Stimulated activated CD8-positive, alpha-beta memory T cell treated with anti-CD3 and anti-CD28 coated beads, Interleukin-7, amount 100 ng/mL, for 48 hours (primary cell): ENCODE data around the gene MAML3.
A peak's percentile ranks its signal among the peaks of the same experiment; 100 is the strongest.

Source experiments
- DNase-seq, 2 donors: peaks; one replicate each; pipeline ENCODE4 v3.0.0-alpha.2; 2020; ENCODE audit warnings: low read depth in 1 of 2; ENCODE audit errors: extremely low read depth in 1 of 2

Gene MAML3

DNA sequence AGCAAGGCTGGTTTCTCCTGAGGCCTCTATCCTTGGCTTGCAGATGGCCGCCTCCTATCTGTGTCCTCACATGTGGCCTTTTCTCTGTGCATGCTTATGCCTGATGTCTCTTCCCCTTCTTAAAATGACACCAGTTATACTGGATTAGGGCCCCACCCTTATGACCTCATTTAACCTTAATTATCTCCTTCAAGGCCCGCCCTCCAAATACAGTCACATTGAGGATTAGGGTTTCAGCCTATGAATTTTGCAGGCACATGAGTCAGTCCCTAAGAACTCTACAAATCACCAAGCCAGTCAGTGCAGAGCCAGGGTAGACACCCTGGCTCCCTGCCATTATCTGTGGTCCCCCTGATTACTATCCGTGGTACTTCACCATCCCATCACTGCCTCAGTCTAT is 51.6 kb downstream of the MAML3 start:
- DNase-seq, result no peak

DNA sequence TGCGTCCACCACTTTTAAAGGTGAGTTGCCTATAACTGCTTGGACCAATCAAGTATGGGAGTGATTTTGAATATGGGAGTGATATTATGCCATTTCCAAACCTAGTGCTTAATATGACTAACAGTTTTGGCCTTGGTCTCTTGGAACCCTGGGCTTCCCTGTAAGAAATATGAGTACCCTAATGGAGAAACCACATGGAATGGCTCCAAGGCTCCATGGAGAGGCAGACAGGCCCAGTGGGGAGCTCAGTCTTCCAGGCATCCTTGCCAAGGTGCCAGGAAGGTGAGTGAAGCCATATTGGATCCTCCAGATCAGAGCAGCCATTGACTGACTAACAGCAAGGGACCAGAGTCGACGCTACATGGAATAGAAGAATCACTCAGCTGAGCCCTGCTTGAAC is 53.2 kb downstream of the MAML3 start:
- no peak for DNase-seq

DNA sequence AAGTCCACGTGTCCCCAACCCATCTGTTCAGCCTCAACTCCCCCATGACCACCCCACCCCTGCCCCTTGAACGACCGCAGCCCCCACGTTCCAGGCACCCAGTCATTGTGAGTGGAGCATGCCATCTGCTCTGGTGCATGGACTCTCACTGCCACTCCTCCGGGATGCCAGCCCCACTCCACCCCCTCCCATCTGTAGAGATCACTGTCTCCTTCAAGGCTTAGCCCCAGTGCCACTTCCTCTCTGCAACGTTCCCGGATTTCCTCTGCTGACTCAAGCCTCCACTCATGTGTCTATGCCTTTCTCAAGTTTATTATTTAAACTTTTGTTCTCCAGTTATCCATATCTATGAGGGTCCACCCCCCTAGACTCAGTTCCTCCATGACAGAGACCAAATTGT is 54.0 kb downstream of the MAML3 start:
- DNase-seq, result no peak

DNA sequence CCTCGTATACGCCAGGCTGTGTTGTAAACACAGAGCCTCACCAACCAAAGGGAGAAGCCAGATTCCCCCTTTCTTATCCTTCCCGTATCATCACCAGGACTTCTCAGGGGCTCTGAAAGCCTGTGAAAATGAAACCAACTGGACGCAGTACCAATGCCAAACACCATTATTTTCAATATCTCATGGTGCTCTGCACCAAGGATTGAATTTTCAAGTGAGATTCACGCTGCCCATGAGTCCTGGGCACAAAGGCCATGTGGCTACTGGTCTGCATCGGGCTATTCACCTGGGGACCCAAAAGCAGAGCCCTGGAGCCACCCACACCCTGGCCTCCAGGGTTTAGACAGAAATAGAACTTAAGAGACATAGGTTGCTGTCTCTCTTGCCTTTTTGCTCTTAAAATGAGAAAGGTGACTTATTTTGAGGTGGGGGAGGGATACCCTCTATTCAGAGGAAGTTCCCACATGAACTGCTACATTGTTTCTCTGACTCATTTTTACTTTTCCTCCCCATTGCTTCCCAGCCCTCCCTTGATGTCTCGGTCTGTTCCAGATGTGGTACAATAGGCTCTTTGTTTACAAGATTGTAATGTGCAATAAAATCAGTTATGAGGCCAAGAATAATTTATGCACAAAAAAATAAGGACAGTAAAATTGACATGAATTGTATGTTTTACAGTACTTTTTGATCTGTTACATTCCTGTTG is 55.4 kb downstream of the MAML3 start:
- DNase-seq, result no peak

DNA sequence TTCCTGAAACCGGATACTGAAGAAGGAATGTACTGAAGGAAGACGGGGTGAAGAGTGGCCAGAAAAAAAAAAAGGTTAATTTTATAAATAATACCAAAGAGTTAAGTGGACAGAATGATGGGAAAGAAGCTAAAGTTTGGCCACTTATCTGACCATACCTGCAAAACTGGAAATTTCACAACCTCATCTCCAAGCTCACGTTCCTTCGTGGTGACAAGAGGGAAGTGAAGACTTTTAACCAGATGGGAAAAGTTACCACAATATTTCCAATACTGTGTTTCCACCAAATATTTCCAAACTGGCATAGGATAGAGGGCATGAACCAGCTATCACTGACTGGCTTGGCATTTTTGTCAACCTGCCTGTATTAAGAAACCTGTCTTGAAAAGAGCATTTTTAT is 56.4 kb downstream of the MAML3 start:
- DNase-seq, result no peak

DNA sequence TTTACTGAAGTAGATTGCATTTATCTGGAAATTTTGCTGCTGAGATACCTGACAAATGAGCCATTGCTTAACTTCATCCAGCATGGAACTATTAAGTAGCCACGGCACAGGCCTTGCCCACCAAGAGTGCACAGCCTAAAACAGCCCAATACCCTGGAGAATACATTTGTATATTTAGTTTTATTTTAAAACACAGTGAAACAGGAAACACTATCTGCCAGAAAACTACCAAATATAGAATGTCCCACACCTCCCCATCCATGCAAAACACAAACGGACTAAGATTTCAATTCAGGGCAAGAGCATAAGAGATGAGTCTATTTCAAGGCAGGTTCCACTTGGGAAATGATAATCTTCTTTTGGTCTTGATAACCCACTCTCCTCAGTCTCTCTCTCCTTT is 57.1 kb downstream of the MAML3 start:
- DNase-seq, result no peak

DNA sequence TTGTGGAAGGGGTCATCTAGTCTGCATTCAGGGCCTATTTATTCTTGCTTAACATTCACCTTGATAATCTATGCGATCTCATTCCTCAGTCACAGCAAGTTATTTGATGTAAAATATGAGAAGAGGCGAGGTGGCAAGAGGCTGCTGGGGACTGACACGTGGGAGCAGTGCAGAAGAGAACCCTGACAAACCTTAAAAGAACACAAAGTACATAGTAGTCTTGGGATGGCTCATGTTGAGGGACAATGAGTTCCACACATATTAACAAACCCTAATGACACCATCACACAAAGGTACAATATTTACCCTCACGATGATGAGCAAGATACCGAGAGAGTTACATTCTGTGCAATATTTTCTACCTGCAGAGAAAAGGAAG is 57.5 kb downstream of the MAML3 start:
- DNase-seq, result no peak

DNA sequence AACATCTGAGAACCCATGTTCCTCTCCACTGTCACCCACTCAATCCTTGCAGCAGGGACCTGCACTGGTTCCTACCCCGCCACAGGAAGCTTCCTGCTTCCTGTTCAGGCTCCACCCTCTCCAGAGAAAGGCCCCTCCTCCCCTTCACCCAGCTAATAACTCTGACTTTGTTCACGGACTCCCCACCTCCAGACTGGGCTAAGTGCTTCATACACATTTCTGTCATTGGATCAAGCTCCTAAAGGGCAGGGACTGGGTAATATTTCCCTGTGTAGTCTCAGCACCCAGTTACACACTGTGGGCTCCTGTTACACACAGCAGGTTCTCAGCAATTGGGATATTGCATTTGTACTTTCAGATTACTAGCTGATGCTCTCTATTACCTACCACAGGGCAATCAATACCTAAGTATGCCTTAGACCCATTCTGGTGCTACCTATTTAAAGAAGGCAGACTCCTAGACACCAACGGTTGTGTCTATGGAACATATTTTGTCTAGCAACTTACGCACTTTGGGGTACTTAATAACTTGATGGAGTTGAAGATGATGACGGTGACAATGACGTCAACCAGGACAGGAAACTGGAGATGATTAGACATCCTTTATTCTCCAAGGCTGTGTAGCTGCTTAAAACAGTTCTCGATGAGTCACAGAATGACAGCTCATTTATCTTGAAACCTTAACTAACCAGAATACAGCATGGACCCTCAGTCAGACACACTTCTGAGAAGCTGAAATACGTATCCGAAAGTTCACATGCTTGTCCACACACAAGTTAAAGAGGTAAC is 58.1 kb downstream of the MAML3 start:
- DNase-seq, result peak in 1 of 2 donors; percentile 69

DNA sequence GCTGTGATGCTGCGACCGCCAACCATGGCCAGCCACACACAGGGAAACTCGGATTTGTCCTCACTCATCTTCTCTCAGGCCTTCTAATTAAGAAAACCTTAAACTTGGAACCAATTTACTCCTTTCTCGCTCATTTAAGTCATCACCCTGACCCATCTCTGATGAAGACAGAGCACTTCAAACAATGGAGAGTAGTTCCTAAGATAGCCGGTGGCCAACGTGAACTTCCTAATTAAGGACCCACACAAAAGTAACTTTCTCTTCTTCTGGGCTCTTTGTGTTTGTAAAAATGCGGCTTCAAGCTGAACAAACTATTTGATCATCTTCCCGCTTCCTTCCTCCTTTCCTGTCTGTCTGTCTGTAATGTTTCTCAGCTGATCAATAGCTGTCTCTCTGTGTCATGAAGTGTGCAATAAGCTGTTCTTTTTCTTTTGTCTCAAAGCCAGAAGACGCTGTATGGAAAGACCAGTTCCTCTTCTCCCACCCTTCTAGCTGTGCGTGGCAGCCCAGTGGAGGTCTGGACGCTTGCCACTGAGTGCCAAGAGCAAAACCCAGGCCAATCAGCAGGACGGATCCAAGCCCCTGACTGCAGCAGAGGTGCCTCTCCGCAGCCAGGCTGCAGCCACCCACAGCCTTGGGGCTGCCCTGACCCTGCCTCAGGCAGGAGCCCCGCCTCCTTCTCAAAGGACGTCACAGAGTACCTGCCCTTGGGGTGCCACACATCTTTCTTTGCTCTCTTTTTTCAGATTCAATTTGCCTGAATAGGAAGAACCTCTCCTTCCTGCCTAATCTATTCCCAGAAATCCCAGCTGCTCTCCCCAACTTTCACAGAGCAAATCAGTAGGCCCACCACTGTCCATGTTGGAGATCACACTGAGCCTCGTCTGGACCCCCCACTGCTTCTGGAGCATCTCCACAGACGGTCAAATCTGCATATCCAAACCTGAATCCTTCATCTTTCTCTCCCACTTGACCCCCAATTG is 59.3 kb downstream of the MAML3 start:
- DNase-seq, result peak in 1 of 2 donors; percentile 55

DNA sequence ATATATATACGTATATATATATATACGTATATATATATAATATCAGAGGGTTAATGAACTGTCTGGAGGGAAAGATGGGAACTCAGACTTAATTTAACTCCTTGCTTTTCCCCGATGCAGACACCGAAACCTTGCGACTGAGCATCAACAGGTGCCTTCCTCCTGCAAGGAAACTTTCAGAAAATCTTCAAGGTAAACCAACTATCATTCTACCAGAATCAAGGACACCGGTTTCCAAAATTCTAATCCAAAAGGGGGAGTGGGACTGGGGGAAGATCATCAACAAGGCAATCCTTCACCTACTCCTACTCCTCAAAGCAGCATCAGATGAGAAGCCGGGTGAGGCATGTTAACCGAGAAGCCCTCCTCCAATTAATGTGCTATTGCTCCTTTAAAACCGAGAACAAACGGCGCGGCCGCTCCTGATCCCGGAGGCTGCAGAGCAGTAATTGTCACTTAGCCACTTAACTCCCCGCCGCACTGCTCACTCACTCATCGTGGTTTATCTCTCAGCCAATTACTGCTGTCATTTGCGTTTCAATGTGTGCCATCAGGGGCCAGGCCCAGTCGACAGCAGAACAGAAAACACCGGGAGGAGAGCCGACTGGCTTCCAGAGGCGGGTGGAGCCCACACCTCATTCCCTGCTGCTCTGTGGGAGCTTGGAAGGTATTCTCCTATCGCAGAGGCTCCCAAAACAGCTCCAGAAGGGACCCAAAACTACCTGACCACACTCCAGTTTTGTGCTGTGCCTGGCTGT is 61.7 kb downstream of the MAML3 start:
- no peak for DNase-seq

DNA sequence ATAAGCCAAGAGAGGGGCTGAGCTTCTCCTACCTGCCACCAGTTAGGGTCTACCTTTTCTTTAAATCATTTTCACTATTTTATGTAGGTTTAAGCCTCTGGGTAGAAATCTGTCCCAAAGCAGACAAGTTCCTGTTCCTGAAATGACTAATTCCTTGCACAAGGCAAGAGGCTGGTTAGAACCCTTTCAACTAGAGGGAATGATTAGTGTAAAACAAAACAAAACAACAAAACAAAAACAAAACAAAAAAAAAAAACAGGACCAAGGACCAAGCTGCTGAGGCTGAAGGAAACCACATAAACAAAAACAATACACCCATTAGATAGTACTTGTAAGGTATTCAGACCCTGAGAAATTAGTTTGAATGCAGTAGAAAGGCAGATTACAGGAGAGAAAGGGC is 62.7 kb downstream of the MAML3 start:
- DNase-seq, result no peak

DNA sequence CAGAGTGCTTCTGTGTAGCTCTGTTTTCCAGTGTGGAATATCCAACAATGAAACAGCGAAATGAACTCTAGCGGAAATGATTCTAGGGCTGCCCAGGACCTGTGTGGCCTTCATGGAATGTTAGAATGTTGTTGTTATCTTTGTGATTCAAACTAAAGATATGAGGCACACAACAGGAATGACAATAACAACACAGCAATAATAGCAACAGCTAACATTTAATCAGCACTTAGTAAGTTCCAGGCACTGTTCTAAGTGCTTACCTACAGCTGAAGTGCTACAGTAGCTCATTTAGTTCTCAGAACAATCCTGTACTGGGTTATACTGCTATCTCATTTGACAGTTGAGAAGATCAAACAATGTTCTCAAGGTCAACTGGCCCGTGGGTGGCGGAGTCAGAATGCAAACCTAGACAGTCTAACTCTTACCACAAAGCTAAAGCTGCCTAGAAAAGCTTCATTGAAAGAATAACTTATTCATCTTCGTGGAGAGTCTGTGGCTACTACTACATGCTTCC is 63.7 kb downstream of the MAML3 start:
- DNase-seq, result no peak

DNA sequence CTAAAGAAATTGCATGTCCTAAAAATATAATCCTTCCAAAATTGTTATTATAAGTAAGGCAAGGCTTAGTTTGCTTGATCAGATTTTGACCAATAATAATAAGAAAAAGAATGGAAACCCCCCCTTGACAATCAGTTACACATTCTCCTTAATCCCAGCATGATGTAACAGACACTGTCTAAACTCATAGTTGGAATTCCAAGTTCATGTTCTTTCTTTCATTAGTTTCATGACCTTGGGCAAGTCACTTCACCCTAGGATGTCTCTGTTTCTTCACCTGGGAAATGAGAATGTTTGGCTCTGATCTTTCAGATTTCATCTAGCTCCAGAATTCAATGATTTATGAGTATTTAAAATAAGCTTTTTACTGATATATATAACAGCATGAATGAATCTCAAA is 64.8 kb downstream of the MAML3 start:
- DNase-seq, result no peak

DNA sequence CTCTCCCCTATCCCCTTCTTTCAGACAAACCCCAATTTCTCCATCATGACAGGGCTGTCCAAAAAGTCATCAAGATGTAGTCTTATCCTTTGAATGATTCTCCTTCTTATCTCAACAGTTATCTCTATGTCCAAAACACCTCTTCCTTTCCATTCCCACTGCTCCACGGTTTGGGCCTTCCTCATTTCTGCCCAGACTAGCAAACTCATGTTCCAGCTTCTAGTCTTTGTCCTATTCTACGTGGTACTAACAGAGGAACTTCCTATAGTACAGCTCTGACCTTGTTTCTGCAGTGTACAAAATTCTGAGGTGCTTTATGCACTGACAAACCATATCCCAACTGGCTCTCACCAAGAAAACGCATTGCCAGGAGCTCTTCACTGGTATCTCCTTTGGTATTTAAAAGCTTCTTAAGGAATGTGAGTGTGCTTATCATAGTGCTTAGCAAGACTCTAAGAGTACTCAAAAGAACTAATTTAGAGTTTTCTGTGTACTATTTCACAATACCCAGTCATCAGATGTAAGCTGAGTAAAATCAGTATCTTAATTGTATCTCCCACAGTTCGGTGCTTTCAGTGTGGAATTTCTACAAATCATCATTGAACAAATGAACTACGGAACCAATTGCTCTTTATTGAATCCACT is 65.5 kb downstream of the MAML3 start:
- no peak for DNase-seq

DNA sequence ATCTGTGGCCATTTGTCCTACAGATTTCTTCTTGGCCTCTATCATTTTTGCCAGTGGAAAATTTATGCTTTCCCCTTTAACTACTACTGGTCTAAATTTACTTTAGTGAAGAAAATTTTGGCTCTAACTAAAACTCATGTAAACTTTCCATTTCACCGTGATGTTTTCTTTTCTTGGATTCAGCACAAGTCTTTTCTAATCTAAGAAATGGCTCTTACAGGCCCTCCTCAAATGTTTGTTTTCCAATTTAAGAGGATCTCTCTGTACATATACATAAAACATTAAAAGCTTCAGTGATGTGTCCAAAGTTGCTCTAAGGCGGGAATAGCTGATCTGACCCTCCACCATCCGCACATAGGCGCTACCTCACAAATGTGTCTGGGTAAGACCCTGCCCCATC is 68.1 kb downstream of the MAML3 start:
- no peak for DNase-seq

DNA sequence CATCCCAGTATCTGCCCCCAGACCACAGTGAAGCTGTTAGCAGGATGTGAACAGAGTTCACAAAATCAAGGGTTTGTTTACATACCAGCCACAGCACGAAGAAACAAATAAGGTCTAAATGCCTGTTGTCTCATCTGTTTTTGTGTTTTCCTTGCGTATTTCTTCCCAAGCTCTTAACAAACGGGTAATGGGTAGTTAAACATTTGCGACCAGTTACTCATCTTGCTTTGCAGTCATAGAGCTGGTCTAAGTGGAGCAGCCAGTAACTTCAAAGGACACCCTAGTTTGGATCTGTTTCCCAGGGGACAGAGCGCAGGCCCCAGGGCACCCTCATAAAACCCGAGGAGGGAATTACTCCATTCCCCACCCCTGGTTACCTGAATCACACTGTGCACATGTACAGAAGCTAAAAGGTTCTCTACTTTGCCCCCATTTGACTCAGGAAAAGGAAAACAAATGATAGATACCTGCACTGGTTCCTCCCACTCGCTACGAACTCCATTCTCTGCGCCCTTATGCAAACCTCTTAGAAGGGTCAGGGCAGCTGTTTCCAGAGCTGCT is 68.8 kb downstream of the MAML3 start:
- DNase-seq, result no peak

DNA sequence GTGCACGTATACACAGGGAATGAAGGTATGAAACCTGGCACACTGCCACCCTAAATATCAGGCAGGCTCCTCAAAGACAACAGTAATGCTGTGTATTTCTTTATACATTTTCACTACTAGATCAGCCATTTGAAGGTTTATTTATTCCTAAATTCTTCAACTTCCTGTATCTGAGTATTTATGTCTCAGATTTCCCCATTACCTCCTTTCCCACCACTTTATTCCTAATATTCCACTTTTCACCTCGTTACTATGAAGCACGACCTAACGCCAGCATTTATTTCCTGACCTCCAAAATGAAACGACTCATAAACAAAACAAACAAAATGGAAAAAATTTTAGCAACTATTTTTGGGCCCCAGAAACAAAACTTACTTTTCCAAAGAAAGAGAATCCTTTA is 69.6 kb downstream of the MAML3 start:
- DNase-seq, result no peak

DNA sequence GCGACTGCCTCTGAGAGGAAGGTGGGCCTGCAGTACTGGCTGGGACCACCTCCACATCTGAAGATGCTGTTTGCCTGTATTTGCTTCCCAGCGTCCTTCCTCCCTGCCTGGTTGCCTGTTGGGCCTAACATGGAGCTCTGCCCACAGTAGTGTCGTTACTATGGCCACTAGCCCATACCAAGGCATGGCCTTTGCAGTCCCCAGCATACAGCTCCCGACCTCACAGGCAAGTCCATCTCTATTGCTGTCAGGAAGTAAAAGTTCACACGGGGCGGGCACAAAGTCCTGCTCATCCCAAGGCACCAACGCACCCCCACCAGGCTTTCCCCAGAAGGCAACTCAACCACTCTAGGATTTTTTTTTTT is 71.6 kb downstream of the MAML3 start:
- no peak for DNase-seq

DNA sequence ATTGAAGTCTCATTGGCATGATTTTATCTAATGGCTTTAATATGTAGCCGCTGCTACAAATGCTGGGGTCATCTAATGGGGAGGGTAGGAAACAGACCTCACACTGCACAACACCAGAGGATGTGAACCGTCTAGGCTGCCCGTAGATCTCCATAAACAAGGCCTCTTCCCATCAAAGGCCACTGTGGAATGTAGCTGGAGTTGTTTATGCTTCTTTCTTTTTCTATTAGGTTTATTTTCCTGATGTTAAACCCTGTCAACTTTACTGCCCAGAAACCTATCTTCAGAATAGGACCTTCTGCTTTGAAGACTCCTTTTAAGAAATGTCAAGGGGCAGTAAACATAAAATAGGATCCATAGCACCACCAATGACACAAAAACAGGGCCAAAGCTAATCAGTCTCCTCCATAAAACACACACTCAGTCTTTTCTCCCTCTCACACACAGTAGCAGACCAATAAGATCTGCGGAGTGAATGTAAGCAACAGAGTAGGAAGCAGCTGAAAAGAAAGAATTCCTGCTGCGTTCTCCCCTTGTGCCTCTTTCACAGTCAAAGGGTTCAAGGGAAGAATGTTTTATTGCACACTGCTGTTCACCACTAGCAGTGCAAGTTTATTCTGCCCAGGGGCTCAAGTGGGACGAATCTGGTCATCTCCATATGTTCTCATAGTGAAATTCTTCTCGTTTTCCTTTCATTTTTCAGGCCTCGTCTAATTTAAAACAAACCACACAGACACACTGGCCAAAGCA is 72.2 kb downstream of the MAML3 start:
- DNase-seq, result no peak
